K562 (cell line): ENCODE results near the gene ULK1. TPM values are rescaled to one million over a fixed set of nuclear protein-coding genes. Genes with fewer than 3 reads are reported as not detected.

Experiments
- BHLHE40 ChIP-seq: IDR thresholded peaks from 2 replicates; pipeline ENCODE4 v1.6.1; 2011; ENCODE audit warnings: low read length, improper control_type of control experiment
- DIDO1 ChIP-seq: fragments of 450-650 bp; IDR thresholded peaks from 2 replicates; pipeline ENCODE4 v1.6.1; 2016; ENCODE audit warnings: low read depth, missing biosample characterization, missing genetic modification characterization
- ERF ChIP-seq: fragments of 450-650 bp; formaldehyde crosslinking; IDR thresholded peaks from 2 replicates; pipeline ENCODE4 v1.4.0; 2020; ENCODE audit warnings: mild to moderate bottlenecking, mixed read lengths
- ETV6 ChIP-seq, 3 experiments: fragments of 150-350 bp in 1 of 3; sonication (generic) in 1 of 3; formaldehyde crosslinking in 1 of 3; IDR thresholded peaks; 2 replicates each; pipeline versions ENCODE4 v1.6.1 to v1.8.0; 2014 to 2022; ENCODE audit warnings: borderline replicate concordance in 2 of 3, low read depth in 2 of 3, antibody characterized with exemption in 1 of 3, low read length in 1 of 3, mild to moderate bottlenecking in 1 of 3, missing genetic modification reagents in 1 of 3
- EZH2 ChIP-seq: IDR thresholded peaks from 2 replicates; pipeline ENCODE4 v1.6.1; 2012; ENCODE audit warnings: low read depth, mild to moderate bottlenecking, inconsistent platforms, low read length, borderline replicate concordance
- KHSRP ChIP-seq: fragments of 450-650 bp; IDR thresholded peaks from 2 replicates; pipeline ENCODE4 v1.6.1; 2017
- NBN ChIP-seq: fragments of 450-650 bp; IDR thresholded peaks from 2 replicates; pipeline ENCODE4 v1.6.1; 2016; ENCODE audit warnings: low read depth, mild to moderate bottlenecking
- NFE2 ChIP-seq: IDR thresholded peaks from 2 replicates; pipeline ENCODE4 v1.6.1; 2014; ENCODE audit warnings: antibody characterized with exemption, low read depth
- PML ChIP-seq: IDR thresholded peaks from 2 replicates; pipeline ENCODE4 v1.6.1; 2012; ENCODE audit warnings: low read length, inconsistent platforms
- U2AF2 ChIP-seq: fragments of 200-400 bp; formaldehyde crosslinking; optimal IDR thresholded peaks from 2 replicates; pipeline ENCODE3; 2017; ENCODE audit warnings: low read depth, mild to moderate bottlenecking, low read length
- WHSC1 ChIP-seq: IDR thresholded peaks from one replicate; pipeline ENCODE4 v1.6.1; 2012; ENCODE audit warnings: low read length, control low read depth, inconsistent platforms
- ZBTB1 ChIP-seq: sonication (generic); formaldehyde crosslinking; IDR thresholded peaks from 2 replicates; pipeline ENCODE4 v1.8.1; 2023; ENCODE audit warnings: missing genetic modification reagents, low read depth, mild to moderate bottlenecking, borderline replicate concordance
- ZBTB7A ChIP-seq: IDR thresholded peaks from 2 replicates; pipeline ENCODE4 v1.6.1; 2011; ENCODE audit warnings: low read depth, mild to moderate bottlenecking, low read length, moderate library complexity, borderline replicate concordance; ENCODE audit not compliant: control insufficient read depth
- ZKSCAN3 ChIP-seq: fragments of 250-450 bp; sonication (Bioruptor Pico); IDR thresholded peaks from 2 replicates; pipeline ENCODE4 v1.4.0; 2020
- ZNF134 ChIP-seq: fragments of 250-450 bp; sonication (Bioruptor Pico); conservative IDR thresholded peaks from 2 replicates; pipeline ENCODE4 v1.4.0; 2020
- ZNF347 ChIP-seq: fragments of 450-650 bp; formaldehyde crosslinking; IDR thresholded peaks from 2 replicates; pipeline ENCODE4 v1.4.0; 2020; ENCODE audit warnings: low read depth, mild to moderate bottlenecking, moderate library complexity
- polyA plus RNA-seq, 8 experiments: library from polyadenylated mRNA; depleted of rRNA in 4 of 8; stranded (reverse) in 5 of 8; unstranded in 3 of 8; fragments of >200 nt; fragmentation: Nextera tagmentation in 2 of 8; fragmentation: Illumina TruSeq in 1 of 8; extraction: Ambion mirVana in 2 of 8; extraction: Trizol in 1 of 8; gene quantifications; 2 replicates each; pipeline versions ENCODE4 v1.2.1 to v1.2.3, GENCODE V29; 2011 to 2014; ENCODE audit warnings: inconsistent platforms in 1 of 8, missing spikeins in 1 of 8
- total RNA-seq, 7 experiments: library from RNA; depleted of rRNA in 6 of 7; stranded (reverse); fragments of >200 nt in 6 of 7; fragmentation: Illumina TruSeq in 2 of 7; extraction: Trizol in 2 of 7; gene quantifications; 2 replicates each; pipeline versions ENCODE4 v1.2.1 to v1.2.3, GENCODE V29; 2011 to 2021; ENCODE audit warnings: low replicate concordance in 1 of 7
- TF ChIP-seq, protein P1 (sequence below): IDR thresholded peaks from 2 replicates; pipeline ENCODE4 v1.6.1; 2011; ENCODE audit warnings: borderline replicate concordance, low read depth, mild to moderate bottlenecking, moderate library complexity, low read length; ENCODE audit not compliant: insufficient read depth, poor library complexity, severe bottlenecking
- TF ChIP-seq, protein P2 (sequence below): fragments of 150-350 bp; conservative IDR thresholded peaks from 2 replicates; pipeline ENCODE4 v1.6.1; 2014; ENCODE audit warnings: low read length
- TF ChIP-seq, protein P3 (sequence below): sonication (generic); formaldehyde crosslinking; IDR thresholded peaks from 2 replicates; pipeline ENCODE4 v1.8.1; 2023; ENCODE audit warnings: missing genetic modification reagents, mild to moderate bottlenecking, borderline replicate concordance

The ULK1 gene
- total and polyA plus RNA-seq, 9 of the 15 experiments (the other 6 are each of a cell fraction or from before 2014, with no cell fraction given), result 0.15 to 29.4 (median 2.5) TPM

DNA sequence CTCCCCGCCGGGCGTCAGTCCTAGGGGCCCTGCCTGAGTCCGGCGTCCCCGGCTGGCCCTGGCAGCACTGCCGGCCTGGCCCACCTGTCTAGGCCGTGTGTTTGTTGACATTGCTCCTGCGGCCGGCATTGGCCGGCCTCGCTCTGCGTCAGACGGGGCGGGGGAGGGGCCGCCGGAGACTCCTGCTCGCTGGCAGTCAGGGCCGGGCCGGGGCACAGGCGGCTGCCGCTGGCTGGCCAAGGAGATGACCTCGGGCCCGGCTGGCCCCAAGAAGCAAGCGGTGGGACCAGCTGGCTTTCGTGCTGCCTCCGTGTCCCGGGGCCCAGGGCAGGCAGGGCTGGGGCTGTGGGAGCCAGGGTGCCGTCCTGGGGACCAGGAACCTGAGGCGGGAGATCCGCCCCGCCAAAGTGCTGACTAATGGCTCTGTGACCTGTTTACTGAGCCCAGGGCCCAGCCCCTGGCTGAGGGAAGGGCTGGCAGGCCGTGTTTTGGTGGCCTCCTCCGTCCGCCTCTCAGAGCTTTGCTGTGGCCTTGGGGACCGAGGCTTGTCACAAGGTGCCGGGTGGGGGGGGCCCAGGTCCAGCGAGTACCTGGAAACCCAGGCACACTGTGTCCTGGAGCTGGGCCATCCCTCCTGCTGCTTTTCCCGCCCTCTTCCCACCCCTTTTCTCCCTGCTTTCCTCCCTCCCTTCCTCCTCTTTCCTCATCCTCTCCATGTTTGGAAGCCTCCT lies 1.8 kb downstream of the ULK1 start (continued):
- TF ChIP-seq ZBTB7A (no peak; the same call in 1 of the 2 replicates), BHLHE40 (no peak), U2AF2 (no peak), ZKSCAN3 (CRISPR knock-in tag) (no peak), DIDO1 (tag) (no peak), ZNF134 (CRISPR knock-in tag) (no peak), PML (no peak), ZNF347 (CRISPR knock-in tag) (no peak), NFE2 (peak; percentile 96), KHSRP (no peak), NBN (no peak), ZBTB1 (CRISPR knock-in tag) (0 out of 2 replicates have a peak, but pooled peaks have one; percentile 21), ETV6 (IDR thresholded peaks at IDR 0.05; ENCODE audit: borderline replicate concordance in 1 of 2, low read depth in 2 of 2, low read length in 1 of 2) (no peak), ETV6 (CRISPR knock-in tag; IDR thresholded peaks at IDR 0.05; ENCODE audit: borderline replicate concordance) (no peak), ERF (CRISPR knock-in tag) (no peak), WHSC1 (no peak), EZH2 (no peak)
- TF ChIP-seq, protein P1, sequence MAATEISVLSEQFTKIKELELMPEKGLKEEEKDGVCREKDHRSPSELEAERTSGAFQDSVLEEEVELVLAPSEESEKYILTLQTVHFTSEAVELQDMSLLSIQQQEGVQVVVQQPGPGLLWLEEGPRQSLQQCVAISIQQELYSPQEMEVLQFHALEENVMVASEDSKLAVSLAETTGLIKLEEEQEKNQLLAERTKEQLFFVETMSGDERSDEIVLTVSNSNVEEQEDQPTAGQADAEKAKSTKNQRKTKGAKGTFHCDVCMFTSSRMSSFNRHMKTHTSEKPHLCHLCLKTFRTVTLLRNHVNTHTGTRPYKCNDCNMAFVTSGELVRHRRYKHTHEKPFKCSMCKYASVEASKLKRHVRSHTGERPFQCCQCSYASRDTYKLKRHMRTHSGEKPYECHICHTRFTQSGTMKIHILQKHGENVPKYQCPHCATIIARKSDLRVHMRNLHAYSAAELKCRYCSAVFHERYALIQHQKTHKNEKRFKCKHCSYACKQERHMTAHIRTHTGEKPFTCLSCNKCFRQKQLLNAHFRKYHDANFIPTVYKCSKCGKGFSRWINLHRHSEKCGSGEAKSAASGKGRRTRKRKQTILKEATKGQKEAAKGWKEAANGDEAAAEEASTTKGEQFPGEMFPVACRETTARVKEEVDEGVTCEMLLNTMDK, result no peak
- TF ChIP-seq, protein P2, sequence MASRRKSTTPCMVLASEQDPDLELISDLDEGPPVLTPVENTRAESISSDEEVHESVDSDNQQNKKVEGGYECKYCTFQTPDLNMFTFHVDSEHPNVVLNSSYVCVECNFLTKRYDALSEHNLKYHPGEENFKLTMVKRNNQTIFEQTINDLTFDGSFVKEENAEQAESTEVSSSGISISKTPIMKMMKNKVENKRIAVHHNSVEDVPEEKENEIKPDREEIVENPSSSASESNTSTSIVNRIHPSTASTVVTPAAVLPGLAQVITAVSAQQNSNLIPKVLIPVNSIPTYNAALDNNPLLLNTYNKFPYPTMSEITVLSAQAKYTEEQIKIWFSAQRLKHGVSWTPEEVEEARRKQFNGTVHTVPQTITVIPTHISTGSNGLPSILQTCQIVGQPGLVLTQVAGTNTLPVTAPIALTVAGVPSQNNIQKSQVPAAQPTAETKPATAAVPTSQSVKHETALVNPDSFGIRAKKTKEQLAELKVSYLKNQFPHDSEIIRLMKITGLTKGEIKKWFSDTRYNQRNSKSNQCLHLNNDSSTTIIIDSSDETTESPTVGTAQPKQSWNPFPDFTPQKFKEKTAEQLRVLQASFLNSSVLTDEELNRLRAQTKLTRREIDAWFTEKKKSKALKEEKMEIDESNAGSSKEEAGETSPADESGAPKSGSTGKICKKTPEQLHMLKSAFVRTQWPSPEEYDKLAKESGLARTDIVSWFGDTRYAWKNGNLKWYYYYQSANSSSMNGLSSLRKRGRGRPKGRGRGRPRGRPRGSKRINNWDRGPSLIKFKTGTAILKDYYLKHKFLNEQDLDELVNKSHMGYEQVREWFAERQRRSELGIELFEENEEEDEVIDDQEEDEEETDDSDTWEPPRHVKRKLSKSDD, result no peak
- TF ChIP-seq, protein P3, sequence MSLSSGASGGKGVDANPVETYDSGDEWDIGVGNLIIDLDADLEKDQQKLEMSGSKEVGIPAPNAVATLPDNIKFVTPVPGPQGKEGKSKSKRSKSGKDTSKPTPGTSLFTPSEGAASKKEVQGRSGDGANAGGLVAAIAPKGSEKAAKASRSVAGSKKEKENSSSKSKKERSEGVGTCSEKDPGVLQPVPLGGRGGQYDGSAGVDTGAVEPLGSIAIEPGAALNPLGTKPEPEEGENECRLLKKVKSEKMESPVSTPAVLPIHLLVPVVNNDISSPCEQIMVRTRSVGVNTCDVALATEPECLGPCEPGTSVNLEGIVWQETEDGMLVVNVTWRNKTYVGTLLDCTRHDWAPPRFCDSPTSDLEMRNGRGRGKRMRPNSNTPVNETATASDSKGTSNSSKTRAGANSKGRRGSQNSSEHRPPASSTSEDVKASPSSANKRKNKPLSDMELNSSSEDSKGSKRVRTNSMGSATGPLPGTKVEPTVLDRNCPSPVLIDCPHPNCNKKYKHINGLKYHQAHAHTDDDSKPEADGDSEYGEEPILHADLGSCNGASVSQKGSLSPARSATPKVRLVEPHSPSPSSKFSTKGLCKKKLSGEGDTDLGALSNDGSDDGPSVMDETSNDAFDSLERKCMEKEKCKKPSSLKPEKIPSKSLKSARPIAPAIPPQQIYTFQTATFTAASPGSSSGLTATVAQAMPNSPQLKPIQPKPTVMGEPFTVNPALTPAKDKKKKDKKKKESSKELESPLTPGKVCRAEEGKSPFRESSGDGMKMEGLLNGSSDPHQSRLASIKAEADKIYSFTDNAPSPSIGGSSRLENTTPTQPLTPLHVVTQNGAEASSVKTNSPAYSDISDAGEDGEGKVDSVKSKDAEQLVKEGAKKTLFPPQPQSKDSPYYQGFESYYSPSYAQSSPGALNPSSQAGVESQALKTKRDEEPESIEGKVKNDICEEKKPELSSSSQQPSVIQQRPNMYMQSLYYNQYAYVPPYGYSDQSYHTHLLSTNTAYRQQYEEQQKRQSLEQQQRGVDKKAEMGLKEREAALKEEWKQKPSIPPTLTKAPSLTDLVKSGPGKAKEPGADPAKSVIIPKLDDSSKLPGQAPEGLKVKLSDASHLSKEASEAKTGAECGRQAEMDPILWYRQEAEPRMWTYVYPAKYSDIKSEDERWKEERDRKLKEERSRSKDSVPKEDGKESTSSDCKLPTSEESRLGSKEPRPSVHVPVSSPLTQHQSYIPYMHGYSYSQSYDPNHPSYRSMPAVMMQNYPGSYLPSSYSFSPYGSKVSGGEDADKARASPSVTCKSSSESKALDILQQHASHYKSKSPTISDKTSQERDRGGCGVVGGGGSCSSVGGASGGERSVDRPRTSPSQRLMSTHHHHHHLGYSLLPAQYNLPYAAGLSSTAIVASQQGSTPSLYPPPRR (CRISPR knock-in tag), result no peak
